Cardiac septum (tissue), 1 donor: ENCODE measurements around the gene PTPRK. TPM values are rescaled to one million over a fixed set of nuclear protein-coding genes. Genes with fewer than 3 reads are reported as not detected.
"Not testable (repeated sequence)": the region's sequence is repeated elsewhere in the genome, so short reads cannot be mapped to it uniquely, and the experiment has no call there.

ENCODE experiments used
- DNase-seq: peaks from one replicate; pipeline ENCODE4 v3.0.0-alpha.2; 2020; ENCODE audit warnings: low spot score
- intact Hi-C: fragments of 100-400 bp; cut with DNase I; formaldehyde crosslinking; loops from one replicate; pipeline ENCODE4 v1.14.0; 2022
- total RNA-seq: library from RNA; stranded (reverse); fragmentation: NEBNext Ultra II Directional; extraction: Animal tissue kit (Norgen Biotek cat#: 25700); gene quantifications from one replicate; pipeline ENCODE4 v1.2.1, GENCODE V29; 2021
- donor health status: DM: no; HTN: no; CAD: no.

PTPRK gene
- total RNA-seq, 1 donor from 2014 or later, result 51.4 TPM

GRCh38 chr6:127937102-127937501 lies 583.3 kb downstream of the PTPRK start:
- intact Hi-C loops, result no loop called here
- no peak for DNase-seq

GRCh38 chr6:127934956-127935355 lies 585.4 kb downstream of the PTPRK start:
- intact Hi-C loops, result no loop called here

GRCh38 chr6:127933852-127934840 lies 586.3 kb downstream of the PTPRK start:
- no peak for DNase-seq
- intact Hi-C loops, result no loop called here

More at GRCh38 chr6:127934956-127935355, 585.4 kb downstream of the PTPRK start:
- no peak for DNase-seq

- DNase-seq, result no peak
- intact Hi-C loops, result no loop called here
Measured at GRCh38 chr6:127933137-127933536, 587.3 kb downstream of the PTPRK start.

- DNase-seq, result no peak
- intact Hi-C loops, result no loop called here
Measured at GRCh38 chr6:127932708-127933107, 587.7 kb downstream of the PTPRK start.

- intact Hi-C loops, DNase-seq: not testable (repeated sequence)
Measured at GRCh38 chr6:127926441-127926840, 594.0 kb downstream of the PTPRK start.

GRCh38 chr6:127924440-127924839 lies 596.0 kb downstream of the PTPRK start:
- intact Hi-C loops, result no loop called here
- DNase-seq, result no peak

GRCh38 chr6:127924031-127924430 lies 596.4 kb downstream of the PTPRK start:
- intact Hi-C loops, result no loop called here
- DNase-seq, result no peak

- intact Hi-C loops, result no loop called here
- DNase-seq, result no peak
Measured at GRCh38 chr6:127923135-127923534, 597.3 kb downstream of the PTPRK start.

GRCh38 chr6:127921982-127922381 lies 598.4 kb downstream of the PTPRK start:
- intact Hi-C loops, result no loop called here
- DNase-seq, result no peak

GRCh38 chr6:127920804-127921203 lies 599.6 kb downstream of the PTPRK start:
- intact Hi-C loops, result no loop called here
- DNase-seq, result no peak
